Superior temporal gyrus (tissue), 1 donor: ENCODE data around the gene ARL6IP5.

ENCODE experiments used
- DNase-seq: peaks from one replicate; pipeline ENCODE4 v3.0.0-alpha.2; 2016; ENCODE audit errors: extremely low spot score

The ARL6IP5 gene, protein sequence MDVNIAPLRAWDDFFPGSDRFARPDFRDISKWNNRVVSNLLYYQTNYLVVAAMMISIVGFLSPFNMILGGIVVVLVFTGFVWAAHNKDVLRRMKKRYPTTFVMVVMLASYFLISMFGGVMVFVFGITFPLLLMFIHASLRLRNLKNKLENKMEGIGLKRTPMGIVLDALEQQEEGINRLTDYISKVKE

DNA sequence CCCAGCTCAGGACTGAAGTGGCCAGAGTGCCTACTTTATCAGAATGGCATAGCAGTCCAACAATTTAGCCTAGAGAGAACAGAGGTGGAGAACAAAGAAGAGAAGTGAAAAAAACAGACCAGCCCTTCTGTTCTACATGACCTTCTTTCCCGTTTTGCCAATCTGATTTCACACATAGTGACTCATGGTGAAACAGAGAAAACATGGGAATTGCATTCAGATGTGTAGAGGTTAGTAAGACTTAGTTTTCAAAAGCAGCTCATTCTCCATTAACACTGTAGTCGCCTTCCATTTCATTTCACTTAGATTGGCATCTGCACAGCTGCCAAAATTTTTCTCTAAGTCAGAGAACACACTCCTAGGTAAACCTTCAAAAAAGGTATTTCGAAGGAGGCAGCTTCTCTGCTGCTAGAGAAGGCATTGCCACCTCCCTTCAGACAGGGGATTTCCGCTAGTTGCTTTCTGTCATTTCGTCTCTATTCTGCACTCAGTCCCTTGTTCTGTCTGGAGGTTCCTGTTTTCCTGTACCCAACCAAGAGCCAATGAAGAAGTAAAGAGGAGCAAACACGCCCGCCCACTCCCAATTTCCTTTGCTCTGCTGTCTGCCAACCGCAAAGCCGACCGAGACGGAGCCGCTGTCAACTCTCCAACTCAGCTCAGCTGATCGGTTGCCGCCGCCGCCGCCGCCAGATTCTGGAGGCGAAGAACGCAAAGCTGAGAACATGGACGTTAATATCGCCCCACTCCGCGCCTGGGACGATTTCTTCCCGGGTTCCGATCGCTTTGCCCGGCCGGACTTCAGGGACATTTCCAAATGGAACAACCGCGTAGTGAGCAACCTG is at the start of gene ARL6IP5:
Gene ARL6IP5, plus strand, starts transcription at position 612 of the 842 bp plus-strand sequence. Its CDS starts 111 bp downstream, at position 723.
- DNase-seq: peak; percentile 97

DNA sequence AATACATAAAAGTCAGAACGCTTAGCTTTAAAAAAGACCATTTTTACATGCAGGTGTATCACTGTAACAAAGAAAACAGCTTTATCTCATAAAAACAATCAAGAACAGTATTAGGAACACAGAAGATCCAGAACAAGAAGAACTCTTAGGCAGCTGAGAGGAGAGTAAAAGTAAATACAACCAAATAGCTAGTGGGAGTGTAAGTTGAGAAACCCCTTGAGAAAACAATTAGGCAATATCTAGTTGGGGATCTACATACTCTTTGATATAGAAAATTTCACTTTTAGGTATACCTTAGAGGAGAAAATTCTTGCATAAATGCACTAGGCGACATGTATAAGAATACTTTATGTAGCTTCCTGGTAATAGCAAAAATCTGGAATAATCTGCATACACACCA is 40.1 kb upstream of the ARL6IP5 start:
- DNase-seq: no peak

DNA sequence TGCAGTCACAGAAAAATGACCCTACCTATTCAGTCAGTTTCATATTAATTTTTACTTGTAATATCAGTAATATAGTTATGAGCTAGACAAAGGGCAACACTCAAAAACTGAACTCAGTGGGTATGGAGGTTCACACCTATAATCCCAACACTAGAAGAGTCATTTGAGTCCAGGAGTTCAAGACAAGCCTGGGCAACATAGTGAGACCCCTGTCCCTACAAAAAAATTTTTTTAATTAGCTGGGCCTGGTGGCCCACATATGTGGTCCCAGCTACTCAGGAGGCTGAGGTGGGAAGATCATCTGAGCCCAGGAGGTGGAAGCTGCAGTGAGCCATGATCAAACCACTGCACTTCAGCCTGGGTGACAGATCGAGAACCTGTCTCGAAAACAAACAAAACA is 35.7 kb upstream of the ARL6IP5 start:
- no peak for DNase-seq

DNA sequence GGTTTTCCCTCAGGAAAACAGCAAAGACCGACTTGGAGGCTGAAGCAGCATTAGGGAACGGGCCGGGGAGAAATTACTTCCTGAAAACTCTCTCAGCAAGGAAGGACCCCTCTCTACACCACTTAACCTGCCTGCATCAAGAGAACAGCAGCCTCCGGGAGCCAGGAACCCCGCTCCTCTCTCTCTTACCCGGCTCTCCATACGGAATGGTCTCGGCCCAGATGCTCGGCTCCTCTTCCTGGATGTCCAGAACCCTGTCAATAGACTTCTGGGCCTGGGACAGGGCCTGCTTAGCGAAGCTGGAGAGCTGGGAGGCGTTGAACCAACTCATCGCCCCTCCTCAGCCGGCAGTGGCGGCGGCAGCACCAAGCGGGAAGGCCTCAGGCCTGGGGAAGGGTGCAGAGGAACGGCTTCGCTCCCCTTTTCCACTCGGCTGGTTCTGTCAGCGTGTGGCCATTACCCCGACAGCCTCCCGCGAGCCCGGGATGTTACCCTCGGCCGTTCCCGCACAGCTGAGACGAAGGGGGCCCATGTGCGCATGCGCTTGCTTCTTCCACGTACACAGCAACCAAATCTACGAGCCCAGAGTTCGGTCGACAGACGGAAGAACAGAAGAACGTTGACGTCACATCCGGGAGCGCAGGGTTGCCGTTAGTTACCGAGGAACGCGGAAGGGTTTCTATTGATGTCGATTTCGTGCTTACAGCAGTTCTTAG is 32.8 kb upstream of the ARL6IP5 start, which contains the start of gene TMF1:
Gene TMF1, minus strand, starts transcription at position 578 of the 716 bp plus-strand sequence. Its CDS starts 247 bp downstream, at position 331.
- DNase-seq: peak; percentile 99

DNA sequence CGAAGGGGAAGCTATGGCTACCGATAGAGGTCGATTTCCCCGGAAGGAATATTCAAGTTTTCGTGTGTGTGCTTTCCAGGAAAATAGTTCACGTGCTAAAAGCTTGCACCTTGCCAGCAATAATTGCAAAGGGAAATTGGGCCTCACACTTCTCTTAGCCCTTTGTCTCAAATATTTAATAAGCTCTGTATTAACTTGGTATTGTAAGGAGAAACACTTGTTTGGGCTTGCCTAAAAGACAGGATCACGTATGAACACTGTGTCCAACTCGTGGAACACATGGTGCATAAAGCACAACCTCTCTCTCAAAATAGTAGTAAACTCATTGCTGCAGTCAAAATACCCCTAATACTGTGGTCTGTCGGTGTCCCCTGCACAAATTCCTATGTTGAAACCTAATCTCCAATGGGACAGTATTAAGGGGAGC is 32.3 kb upstream of the ARL6IP5 start:
- DNase-seq: no peak

DNA sequence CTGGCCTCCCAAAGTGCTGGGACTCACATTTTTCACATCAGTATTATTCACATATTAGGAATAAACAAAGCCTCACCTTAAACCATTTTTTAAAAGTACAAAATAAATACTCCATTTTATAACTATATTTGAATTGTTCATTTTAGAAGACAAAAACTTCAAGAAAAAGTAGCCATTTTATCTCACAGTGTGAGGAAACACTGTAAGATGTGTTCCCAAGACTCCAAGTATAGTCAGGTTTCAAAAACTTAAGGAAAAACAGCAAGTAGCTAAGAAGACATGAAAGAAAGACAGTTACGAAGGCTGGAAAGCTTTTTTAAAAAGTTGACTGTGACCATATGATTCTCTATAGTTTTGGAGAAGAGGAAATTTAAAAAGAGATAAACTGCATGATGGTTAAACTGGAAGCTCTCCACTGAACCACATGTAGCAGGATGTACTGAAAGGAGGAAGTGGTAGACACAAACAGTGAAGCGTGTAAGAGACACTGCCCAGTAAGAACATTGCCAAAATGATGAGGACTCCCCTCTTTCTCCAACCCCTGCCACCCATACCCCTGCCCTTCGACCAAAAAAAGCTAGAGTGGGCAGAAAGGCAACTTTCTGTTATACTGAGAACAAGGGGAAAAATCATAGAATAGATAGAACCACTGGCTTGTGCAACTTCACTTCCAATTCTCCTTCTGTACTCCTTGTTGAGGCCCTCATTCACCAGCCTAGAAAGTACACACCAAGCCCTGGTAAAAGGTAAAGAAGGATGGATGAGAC is 26.4 kb upstream of the ARL6IP5 start:
- DNase-seq: no peak

DNA sequence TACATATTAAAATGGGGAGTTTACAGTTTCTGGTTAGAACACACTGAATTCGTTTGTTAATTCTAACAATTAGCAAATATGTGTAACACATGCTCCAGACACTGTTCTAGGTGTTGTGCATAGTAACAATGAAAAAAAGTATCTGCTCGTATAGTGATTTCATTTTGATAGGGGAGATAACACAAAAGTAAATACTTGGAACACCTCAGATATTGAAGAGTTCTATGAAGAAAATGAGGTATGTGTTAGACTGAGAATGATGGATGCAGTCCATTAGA is 25.9 kb upstream of the ARL6IP5 start:
- no peak for DNase-seq

DNA sequence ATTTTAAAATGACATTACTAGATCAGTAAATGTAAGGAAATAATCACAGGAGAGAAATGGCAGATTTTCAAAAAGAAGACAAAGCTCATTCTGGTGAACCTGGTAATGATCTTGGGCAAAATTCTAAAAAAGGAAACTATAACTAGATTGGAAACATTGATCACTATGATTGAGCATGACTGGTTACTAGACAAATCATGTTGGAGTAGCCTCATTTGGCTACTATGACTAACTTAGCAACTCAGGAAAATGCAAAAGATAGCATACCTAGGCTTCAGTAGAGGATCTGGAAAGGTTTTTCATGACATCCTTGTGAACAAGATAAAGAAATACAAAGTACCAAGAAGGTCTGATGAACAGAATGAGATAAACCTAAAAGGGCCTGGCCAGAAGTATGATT is 25.0 kb upstream of the ARL6IP5 start:
- DNase-seq: no peak

DNA sequence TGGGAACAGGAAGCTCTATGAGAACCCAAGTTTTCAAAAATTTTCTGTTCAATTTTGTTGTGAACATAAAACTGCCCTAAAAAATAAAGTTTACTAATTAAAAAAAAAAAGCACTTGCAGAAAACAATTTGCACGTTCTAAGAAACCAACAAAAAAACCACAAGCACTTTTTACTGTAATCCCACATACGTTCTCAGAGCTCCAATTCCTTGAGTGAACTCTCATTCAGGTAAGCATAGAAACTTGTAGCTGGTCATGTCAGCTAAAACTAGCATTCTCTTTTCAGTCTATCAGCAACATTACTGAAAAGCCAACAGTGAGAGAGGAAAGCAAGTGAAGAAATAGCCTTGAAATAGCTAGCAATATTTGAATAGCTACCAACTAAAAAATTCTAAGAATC is 21.1 kb upstream of the ARL6IP5 start:
- no peak for DNase-seq

DNA sequence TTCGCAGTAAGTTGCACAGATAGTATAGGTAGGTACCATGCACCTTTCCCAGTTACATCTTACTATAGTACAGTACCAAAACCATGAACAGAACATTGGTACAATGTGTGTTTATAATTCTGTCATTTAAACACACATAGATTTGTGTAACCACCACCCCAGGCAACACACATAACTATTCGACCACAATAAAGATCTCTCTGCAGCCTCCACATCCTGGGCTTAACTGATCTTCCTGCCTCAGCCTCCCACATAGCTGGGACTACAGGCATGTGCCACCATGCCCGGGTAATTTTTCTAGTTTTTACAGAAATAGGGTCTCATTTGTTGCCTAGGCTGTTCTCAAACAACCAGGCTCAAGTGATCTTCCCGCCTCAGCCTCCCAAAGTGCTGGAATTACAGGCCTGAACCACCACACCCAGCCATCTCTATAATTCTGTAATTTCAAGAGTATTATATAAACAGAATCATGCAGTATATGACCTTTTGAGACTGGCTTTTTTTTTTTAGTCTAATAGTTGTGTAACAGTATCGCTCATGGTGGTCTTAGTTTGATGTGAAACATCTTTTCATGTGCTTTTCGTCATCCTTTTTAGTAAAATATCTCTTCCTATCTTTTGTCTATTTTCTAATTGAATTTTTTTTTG is 19.3 kb upstream of the ARL6IP5 start:
- DNase-seq: no peak

DNA sequence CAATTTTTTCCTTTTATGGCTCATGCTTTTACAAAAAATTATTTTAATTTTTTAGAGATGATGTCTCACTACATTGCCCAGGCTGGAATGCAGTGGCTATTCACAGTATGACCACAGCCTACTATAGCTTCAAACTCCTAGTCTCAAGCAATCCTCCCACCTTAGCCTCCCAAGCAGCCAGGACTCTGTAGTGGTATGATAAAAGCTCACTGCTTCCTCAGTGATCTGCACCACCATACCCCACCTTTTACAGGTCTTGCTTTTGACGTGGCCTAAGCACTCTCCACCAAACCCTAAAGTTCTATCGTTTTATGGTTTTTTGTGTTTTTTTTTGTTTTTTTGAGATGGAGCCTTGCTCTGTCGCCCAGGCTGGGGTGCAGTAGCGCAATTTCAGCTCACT is 18.6 kb upstream of the ARL6IP5 start:
- DNase-seq: no peak

DNA sequence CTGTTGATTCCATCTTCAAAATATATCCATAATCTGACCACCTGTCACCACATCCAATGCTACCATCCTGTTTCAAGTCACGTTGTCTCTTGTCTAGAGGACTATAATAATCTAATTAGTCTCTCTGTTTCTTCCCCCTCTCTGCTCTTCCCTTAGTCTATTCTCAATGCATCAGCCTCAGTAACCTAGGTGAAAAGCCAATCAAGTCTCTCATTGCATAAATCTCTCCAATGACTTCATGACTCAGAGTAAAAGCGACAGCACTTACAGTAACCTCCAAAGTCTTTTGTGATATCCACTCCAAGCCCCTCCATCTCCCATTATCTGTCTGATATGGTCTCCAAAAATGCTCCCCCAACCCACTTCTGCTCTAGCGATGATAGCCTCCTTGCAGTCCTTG is 11.8 kb upstream of the ARL6IP5 start:
- DNase-seq: no peak

DNA sequence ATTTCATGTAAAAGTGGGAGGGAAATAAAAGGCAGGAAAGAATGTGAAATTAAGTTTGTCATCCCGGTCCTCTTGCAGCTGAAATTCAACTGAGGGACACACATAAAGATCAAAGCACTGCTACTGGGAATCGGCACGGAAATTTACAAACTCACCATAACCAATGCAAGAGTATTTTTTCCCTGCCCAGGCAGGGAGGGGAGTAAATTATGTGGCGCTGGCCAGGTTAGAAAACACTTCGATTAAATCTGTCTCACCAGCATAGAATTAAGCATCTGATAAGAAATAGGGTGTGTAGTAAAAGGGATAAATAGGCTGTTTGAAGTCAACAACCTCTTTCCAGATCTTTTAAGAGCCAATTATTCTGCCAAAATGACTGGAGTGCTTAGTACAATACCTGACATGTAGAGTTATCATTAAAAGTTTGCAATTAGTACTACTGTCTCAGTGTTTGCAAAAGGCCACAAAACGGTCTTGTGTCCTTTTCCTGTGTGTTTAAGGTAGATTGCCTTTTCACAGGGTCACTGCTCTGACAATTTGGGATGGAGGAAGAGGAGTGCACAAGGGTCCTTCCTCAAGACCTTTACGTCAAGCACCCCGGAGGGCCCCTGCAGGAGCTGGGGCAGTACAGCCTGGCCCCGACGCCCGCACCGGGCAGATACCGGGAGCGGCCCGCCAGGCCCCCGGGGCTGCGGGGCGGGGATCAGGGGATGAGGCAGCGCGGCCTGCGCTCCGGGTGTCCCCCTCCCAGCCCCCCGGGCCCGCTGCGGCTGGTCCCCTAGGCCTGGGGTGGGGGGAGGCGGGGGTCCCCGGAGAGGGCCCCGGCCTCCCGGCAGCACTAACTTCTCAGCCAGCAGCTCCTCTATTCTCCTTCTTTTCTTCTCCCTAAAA is 5.2 kb upstream of the ARL6IP5 start:
- DNase-seq: peak; percentile 53

DNA sequence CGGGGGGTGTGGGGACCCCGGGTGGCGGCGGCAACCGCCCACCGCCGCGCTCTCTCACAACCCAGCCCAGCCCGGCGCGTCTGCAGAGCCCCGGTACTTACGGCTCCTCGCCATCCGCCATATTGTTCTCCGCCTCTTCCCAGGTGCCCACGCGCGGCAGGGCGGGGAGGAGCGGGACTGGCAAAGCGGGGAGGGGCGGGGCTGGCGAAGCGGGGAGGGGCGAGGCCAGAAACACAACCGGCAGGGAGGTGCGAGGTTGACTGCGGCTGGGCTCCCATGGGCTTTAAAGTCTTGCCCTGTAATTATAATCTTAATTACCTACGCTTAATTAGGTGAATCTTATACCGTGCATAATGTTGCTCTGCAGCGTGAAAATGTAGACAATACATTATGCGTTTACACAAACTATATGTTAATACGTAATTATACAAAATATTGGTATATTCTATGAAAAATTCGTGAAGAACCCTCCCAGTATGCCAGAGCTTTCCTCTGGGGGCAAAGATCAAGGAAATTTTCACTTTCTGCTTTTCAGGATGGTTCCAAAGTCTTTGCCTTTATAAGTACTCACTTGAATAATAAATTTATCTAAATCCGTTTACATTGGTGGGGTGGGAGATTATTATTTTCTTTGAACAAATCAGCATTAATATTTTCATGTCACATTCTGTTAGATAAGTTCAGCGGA is 4.4 kb upstream of the ARL6IP5 start, which contains the start of gene UBA3:
Gene UBA3, minus strand, starts transcription at position 133 of the 688 bp plus-strand sequence. Its CDS starts 12 bp downstream, at position 121.
- DNase-seq: peak; percentile 90

DNA sequence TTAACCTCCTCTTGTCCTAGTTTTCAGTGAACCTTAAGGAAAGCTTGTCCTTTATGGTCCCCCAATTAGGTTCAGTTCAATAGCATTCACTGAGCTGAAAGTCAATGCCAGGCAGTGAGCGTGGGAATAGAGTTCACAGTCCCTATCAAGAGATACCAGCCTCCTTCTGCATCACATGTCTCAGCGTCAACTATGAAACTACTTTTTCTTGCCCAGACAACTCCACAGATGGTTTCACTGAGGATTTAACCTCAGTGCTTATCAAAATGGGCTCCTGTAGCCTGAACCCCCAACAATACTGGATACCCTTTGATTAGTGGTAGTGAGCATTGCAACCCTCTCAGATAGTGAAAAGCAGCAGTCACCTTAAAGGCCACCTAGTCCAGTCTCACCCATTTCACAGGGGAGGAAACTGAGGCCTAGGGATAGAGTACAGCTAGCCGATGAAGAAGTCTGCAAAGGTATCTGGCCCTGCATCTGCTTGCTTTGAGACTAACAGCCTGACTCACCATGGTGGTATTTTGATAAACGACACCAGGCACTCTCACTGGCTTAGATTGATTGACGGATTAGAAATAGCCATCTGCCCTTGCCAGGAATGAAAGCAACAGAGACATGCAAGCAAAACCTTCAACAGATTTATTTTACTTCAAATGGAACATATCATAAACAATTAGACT is 3.0 kb upstream of the ARL6IP5 start:
- no peak for DNase-seq

DNA sequence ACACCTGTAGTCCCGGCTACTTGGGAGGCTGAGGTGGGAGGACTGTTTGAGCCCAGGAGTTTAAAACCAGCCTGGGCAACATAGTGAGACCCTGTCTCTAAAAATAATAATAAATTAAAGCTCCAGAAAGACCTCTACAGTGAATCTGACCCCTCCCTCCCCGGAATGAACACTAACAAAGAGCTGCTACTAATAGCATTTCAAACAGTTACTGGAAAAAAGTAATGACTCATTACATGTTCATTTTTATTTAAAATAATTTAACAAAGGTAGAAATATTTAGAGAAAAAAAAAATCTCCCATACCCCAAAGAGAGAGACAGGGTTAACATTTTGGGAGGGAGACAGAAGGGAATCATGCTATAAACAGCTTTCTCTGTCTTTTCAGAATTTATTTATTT is 2.4 kb upstream of the ARL6IP5 start:
- no peak for DNase-seq

DNA sequence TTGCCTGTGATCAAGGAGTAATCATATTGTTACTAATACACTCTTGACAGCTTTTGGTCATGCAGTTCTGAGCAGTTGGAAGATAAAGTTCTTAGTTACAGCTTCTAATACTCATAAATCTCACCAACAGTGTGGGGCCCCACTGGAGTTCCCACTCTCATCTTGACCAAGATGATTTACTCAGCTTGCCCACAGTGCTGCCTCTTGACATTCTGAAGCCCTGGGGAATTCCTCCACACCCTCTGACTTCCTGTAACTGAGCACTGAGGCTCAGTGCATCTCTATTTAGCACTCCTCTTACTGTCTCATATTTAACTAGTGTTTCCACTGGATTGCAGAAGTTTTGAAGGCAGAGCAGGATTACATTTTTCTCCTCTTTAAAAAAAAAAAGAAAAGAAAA is 1.9 kb upstream of the ARL6IP5 start:
- peak; percentile 51 for DNase-seq

DNA sequence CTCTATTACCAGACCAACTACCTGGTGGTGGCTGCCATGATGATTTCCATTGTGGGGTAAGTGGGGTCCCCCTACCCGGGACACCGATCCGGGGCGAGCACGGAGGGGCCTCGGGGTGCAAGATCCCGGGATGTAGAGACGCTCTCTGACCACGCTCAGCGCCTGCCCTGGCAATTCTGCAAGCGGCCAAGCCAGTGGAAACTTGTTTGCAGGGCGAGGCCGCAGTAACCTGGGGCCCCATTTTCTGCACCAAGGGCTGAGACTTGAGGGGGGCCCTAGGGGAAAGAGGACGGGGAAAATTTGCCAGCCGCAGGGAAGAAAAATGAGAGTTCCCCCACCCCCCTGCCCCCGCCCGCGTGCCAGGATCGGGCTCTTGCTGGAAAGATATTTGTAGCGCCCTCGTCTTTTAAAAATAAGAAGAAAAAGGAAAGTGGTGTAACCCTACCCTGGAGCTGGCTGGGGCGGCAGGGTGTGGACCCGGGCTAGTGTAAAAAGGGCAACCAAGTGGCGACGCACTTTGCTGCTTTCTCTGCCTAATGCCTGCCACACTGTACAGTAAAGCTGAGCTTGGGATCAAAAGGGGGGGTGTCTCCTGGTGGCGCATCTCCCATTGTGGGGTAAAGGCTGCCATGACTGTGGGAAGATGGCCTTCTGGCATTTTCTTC is 563 bp downstream of the ARL6IP5 start:
- no peak for DNase-seq
